GM12872 (cell line): ENCODE measurements around the gene PRSS12.

Source experiments
- CTCF ChIP-seq: IDR thresholded peaks from 3 replicates; pipeline ENCODE4 v1.5.1; 2011; ENCODE audit warnings: low read depth, mild to moderate bottlenecking, low read length, moderate library complexity; ENCODE audit not compliant: insufficient read depth

PRSS12 gene, protein sequence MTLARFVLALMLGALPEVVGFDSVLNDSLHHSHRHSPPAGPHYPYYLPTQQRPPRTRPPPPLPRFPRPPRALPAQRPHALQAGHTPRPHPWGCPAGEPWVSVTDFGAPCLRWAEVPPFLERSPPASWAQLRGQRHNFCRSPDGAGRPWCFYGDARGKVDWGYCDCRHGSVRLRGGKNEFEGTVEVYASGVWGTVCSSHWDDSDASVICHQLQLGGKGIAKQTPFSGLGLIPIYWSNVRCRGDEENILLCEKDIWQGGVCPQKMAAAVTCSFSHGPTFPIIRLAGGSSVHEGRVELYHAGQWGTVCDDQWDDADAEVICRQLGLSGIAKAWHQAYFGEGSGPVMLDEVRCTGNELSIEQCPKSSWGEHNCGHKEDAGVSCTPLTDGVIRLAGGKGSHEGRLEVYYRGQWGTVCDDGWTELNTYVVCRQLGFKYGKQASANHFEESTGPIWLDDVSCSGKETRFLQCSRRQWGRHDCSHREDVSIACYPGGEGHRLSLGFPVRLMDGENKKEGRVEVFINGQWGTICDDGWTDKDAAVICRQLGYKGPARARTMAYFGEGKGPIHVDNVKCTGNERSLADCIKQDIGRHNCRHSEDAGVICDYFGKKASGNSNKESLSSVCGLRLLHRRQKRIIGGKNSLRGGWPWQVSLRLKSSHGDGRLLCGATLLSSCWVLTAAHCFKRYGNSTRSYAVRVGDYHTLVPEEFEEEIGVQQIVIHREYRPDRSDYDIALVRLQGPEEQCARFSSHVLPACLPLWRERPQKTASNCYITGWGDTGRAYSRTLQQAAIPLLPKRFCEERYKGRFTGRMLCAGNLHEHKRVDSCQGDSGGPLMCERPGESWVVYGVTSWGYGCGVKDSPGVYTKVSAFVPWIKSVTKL

DNA sequence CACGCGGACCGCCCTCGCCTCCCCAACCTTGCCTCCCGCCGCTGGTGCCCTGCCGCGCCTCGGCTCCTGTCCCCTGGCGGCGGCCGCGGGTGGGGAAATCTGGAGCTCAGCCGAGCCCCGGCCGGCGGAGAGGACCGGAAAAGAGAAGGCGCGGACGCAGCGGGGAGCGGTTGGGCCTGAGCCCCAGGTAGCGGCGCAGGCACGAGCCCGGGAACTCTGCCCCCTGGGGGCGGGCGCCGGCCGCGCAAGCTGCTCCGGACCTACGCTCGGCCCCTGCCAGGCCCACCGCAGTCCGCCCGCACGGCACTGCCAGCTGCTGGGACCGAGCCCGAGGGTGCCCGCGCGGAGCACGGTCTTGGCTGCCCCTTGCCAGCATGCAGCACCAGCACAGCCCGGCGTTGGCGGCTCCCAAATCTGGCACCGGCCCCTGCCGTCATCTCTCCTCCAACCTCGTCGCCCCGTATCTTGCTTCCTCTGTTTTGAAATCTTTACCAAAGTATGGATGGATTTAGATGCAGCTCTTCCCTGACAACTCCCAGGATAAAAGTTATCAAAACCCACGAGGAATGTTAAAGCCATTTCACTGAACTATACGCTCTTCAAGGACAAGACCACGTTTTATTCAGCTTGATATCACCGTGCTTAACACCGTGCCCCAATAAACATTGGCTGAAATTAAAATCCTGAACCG, at the start of gene PRSS12:
Gene PRSS12 (minus strand): TSS at position 161 of the 691 bp plus-strand sequence. CDS start 283 bp downstream, outside the sequence.
- peak; percentile 81 for TF ChIP-seq CTCF

GRCh38 chr4:118400356-118400755, 47.6 kb upstream of the PRSS12 start:
- no peak for TF ChIP-seq CTCF

GRCh38 chr4:118398226-118399090, 45.7 kb upstream of the PRSS12 start:
- 0 out of 3 replicates have a peak, but pooled peaks have one; percentile 13 for TF ChIP-seq CTCF

DNA sequence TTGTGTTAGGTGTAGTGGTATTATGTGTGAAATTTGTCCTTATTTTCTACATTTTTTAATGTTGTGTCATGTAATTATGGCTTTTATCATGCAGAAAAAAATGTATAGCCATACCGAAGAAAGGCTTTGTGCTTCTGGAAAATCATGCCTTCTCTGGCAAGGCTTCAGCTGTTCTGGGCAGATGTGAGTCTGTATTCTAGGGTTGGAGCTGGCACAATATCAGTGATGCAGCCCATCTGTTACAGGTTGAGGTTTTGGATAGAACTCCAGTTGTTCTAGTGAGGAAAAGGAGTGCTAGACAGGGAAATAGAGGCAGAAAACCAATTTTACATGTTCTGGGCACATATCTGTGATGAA, 44.8 kb upstream of the PRSS12 start:
- TF ChIP-seq CTCF = no peak

GRCh38 chr4:118396881-118397622, 44.2 kb upstream of the PRSS12 start:
- TF ChIP-seq CTCF = no peak

- TF ChIP-seq CTCF = no peak
Observed at GRCh38 chr4:118395057-118395644, 42.3 kb upstream of the PRSS12 start.
